Heart left ventricle (tissue), 13 donors: ENCODE results near the gene PXK.

Experiments used
- CTCF ChIP-seq, 12 donors: fragments of 200-600 bp; sonication (generic) in 4 of 12; IDR thresholded peaks; one replicate each; pipeline versions ENCODE4 v1.5.0 to v1.8.0; 2018 to 2022; ENCODE audit warnings: antibody characterized with exemption in 12 of 12, mild to moderate bottlenecking in 5 of 12
- POLR2A ChIP-seq, 2 donors: fragments of 450-650 bp; IDR thresholded peaks; one replicate each; pipeline ENCODE4 v1.6.1; 2017; ENCODE audit warnings: antibody characterized with exemption in 2 of 2, mild to moderate bottlenecking in 2 of 2, moderate library complexity in 2 of 2
- donor health status: ischemic (EF 13 %, LVEDD 7.1; RV severe dilation, severe dysfunction).
- donor health status: DM: no; HTN: yes; CAD: no.
- donor health status: DM: no; HTN: no; CAD: no.
- donor health status: ischemic (EF 25% LVEDD 6.9; RV normal size, moderate dysfunction).
- donor health status: ischemic (EF 25% LVEDD 5.7; RV mildly dilated, moderate dysfunction).
- donor health status: ischemic (EF 35%, LVEDD 5.7; RV mildly dilated, moderate dysfunction).
- donor health status: nonischemic (EF 11% LVEDD 7.7; RV severe dilation, severe dysfunction).
- donor health status: DM: yes; HTN: yes; CAD: no.
- donor health status: PGD.
- donor health status: ischemic (EF 29% LVEDD 5.4; RV normal size, mild dysfunction).
- donor health status: nonischemic (EF 23%, LVEDD 6.1; RV moderate dilation, normal function).

- TF ChIP-seq POLR2A (IDR thresholded peaks at IDR 0.05): no peak
- no peak for TF ChIP-seq CTCF (IDR thresholded peaks at IDR 0.05)
Measured at GRCh38 chr3:58291671-58292338, 40.9 kb upstream of the PXK start.
